ENCODE data around the gene PLEKHN1.

The PLEKHN1 gene

DNA sequence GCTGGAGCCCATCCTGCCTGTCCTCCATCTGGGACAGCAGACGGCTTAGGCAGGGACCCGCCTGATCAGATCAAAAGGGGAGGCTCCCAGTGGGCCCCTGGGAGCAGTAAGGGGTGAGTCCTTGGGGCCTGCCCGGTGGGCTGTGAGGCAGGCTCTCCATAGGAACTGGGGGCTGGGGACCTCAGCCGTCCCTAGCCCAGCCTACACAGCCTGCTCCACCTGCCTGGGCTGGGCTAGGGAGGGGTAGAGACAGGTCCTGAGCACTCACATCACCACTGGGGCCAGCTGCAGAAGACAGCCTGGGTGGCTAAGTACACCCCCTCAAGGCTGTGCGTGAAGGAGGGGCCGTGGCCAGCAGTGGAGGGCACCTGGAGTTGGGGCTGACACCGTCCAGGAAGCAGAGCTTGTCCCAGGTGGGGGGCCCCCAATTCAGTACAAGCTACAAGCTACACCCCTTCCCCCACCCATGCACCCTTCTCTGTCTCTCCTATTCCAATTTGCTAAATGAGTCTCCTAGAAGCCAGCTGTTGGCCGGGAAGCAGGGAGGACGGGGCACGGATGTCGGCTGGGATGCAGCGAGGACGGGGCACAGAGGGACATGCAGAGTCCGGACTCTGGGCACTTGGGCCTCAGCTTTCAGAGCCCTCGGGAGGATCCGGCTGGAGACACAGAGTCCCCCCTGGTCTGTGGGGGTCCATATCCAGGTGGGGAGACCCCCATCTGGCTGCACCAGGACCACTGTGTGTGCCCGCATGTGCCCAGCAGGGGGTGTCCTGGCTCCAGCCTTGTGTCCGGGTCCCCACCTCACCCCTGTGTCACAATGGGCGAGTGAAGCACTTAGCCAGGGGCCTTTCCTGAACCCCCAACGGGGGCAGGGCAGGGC is 48.8 kb downstream of the PLEKHN1 start (continued):
- TF ChIP-seq ZNF837 (tag by site-specific recombination; IDR thresholded peaks at IDR 0.05): no peak
- TF ChIP-seq, protein P1, sequence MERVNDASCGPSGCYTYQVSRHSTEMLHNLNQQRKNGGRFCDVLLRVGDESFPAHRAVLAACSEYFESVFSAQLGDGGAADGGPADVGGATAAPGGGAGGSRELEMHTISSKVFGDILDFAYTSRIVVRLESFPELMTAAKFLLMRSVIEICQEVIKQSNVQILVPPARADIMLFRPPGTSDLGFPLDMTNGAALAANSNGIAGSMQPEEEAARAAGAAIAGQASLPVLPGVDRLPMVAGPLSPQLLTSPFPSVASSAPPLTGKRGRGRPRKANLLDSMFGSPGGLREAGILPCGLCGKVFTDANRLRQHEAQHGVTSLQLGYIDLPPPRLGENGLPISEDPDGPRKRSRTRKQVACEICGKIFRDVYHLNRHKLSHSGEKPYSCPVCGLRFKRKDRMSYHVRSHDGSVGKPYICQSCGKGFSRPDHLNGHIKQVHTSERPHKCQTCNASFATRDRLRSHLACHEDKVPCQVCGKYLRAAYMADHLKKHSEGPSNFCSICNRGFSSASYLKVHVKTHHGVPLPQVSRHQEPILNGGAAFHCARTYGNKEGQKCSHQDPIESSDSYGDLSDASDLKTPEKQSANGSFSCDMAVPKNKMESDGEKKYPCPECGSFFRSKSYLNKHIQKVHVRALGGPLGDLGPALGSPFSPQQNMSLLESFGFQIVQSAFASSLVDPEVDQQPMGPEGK (tag by site-specific recombination; IDR thresholded peaks at IDR 0.05): peak; percentile 51; the same call in 1 of the 2 replicates
- no peak for TF ChIP-seq EGR2 (tag by site-specific recombination; IDR thresholded peaks at IDR 0.05; ENCODE audit: low read depth)
- TF ChIP-seq, protein P2, sequence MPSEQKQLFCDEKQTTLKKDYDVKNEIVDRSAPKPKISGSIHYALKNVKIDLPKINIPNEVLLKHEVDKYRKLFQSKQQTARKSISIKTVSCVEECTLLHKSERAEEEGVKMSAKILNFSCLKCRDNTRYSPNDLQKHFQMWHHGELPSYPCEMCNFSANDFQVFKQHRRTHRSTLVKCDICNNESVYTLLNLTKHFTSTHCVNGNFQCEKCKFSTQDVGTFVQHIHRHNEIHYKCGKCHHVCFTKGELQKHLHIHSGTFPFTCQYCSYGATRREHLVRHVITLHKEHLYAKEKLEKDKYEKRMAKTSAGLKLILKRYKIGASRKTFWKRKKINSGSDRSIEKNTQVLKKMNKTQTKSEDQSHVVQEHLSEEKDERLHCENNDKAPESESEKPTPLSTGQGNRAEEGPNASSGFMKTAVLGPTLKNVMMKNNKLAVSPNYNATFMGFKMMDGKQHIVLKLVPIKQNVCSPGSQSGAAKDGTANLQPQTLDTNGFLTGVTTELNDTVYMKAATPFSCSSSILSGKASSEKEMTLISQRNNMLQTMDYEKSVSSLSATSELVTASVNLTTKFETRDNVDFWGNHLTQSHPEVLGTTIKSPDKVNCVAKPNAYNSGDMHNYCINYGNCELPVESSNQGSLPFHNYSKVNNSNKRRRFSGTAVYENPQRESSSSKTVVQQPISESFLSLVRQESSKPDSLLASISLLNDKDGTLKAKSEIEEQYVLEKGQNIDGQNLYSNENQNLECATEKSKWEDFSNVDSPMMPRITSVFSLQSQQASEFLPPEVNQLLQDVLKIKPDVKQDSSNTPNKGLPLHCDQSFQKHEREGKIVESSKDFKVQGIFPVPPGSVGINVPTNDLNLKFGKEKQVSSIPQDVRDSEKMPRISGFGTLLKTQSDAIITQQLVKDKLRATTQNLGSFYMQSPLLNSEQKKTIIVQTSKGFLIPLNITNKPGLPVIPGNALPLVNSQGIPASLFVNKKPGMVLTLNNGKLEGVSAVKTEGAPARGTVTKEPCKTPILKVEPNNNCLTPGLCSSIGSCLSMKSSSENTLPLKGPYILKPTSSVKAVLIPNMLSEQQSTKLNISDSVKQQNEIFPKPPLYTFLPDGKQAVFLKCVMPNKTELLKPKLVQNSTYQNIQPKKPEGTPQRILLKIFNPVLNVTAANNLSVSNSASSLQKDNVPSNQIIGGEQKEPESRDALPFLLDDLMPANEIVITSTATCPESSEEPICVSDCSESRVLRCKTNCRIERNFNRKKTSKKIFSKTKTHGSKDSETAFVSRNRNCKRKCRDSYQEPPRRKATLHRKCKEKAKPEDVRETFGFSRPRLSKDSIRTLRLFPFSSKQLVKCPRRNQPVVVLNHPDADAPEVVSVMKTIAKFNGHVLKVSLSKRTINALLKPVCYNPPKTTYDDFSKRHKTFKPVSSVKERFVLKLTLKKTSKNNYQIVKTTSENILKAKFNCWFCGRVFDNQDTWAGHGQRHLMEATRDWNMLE (tag by site-specific recombination; conservative IDR thresholded peaks at IDR 0.05; ENCODE audit: low read depth): no peak
- no peak for TF ChIP-seq IKZF3 (tag by site-specific recombination; IDR thresholded peaks at IDR 0.05)
- TF ChIP-seq ZFP69B (tag by site-specific recombination; IDR thresholded peaks at IDR 0.05): peak; percentile 51; the same call in 1 of the 2 replicates
- TF ChIP-seq, protein P3, sequence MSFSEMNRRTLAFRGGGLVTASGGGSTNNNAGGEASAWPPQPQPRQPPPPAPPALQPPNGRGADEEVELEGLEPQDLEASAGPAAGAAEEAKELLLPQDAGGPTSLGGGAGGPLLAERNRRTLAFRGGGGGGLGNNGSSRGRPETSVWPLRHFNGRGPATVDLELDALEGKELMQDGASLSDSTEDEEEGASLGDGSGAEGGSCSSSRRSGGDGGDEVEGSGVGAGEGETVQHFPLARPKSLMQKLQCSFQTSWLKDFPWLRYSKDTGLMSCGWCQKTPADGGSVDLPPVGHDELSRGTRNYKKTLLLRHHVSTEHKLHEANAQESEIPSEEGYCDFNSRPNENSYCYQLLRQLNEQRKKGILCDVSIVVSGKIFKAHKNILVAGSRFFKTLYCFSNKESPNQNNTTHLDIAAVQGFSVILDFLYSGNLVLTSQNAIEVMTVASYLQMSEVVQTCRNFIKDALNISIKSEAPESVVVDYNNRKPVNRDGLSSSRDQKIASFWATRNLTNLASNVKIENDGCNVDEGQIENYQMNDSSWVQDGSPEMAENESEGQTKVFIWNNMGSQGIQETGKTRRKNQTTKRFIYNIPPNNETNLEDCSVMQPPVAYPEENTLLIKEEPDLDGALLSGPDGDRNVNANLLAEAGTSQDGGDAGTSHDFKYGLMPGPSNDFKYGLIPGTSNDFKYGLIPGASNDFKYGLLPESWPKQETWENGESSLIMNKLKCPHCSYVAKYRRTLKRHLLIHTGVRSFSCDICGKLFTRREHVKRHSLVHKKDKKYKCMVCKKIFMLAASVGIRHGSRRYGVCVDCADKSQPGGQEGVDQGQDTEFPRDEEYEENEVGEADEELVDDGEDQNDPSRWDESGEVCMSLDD (tag by site-specific recombination; IDR thresholded peaks at IDR 0.05): 0 out of 2 replicates have a peak, but pooled peaks have one; percentile 40
- no peak for TF ChIP-seq ZNF169 (tag by site-specific recombination; IDR thresholded peaks at IDR 0.05)
- no peak for TF ChIP-seq ZFHX2 (tag by site-specific recombination; conservative IDR thresholded peaks at IDR 0.05)
- no peak for TF ChIP-seq ZEB2 (tag by site-specific recombination; IDR thresholded peaks at IDR 0.05)
- TF ChIP-seq ZNF600 (tag by site-specific recombination; IDR thresholded peaks at IDR 0.05): peak; percentile 62
- no peak for TF ChIP-seq RBAK (tag by site-specific recombination; IDR thresholded peaks at IDR 0.05)
- 0 out of 2 replicates have a peak, but pooled peaks have one; percentile 21 for TF ChIP-seq ZBTB48 (tag by site-specific recombination; IDR thresholded peaks at IDR 0.05)
- TF ChIP-seq, protein P4, sequence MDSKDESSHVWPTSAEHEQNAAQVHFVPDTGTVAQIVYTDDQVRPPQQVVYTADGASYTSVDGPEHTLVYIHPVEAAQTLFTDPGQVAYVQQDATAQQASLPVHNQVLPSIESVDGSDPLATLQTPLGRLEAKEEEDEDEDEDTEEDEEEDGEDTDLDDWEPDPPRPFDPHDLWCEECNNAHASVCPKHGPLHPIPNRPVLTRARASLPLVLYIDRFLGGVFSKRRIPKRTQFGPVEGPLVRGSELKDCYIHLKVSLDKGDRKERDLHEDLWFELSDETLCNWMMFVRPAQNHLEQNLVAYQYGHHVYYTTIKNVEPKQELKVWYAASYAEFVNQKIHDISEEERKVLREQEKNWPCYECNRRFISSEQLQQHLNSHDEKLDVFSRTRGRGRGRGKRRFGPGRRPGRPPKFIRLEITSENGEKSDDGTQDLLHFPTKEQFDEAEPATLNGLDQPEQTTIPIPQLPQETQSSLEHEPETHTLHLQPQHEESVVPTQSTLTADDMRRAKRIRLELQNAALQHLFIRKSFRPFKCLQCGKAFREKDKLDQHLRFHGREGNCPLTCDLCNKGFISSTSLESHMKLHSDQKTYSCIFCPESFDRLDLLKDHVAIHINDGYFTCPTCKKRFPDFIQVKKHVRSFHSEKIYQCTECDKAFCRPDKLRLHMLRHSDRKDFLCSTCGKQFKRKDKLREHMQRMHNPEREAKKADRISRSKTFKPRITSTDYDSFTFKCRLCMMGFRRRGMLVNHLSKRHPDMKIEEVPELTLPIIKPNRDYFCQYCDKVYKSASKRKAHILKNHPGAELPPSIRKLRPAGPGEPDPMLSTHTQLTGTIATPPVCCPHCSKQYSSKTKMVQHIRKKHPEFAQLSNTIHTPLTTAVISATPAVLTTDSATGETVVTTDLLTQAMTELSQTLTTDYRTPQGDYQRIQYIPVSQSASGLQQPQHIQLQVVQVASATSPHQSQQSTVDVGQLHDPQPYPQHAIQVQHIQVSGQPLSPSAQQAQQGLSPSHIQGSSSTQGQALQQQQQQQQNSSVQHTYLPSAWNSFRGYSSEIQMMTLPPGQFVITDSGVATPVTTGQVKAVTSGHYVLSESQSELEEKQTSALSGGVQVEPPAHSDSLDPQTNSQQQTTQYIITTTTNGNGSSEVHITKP (tag by site-specific recombination; IDR thresholded peaks at IDR 0.05): peak; percentile 63
- TF ChIP-seq, protein P5, sequence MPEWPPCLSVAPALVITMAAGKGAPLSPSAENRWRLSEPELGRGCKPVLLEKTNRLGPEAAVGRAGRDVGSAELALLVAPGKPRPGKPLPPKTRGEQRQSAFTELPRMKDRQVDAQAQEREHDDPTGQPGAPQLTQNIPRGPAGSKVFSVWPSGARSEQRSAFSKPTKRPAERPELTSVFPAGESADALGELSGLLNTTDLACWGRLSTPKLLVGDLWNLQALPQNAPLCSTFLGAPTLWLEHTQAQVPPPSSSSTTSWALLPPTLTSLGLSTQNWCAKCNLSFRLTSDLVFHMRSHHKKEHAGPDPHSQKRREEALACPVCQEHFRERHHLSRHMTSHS (tag by site-specific recombination; IDR thresholded peaks at IDR 0.05): no peak
- TF ChIP-seq, protein P6, sequence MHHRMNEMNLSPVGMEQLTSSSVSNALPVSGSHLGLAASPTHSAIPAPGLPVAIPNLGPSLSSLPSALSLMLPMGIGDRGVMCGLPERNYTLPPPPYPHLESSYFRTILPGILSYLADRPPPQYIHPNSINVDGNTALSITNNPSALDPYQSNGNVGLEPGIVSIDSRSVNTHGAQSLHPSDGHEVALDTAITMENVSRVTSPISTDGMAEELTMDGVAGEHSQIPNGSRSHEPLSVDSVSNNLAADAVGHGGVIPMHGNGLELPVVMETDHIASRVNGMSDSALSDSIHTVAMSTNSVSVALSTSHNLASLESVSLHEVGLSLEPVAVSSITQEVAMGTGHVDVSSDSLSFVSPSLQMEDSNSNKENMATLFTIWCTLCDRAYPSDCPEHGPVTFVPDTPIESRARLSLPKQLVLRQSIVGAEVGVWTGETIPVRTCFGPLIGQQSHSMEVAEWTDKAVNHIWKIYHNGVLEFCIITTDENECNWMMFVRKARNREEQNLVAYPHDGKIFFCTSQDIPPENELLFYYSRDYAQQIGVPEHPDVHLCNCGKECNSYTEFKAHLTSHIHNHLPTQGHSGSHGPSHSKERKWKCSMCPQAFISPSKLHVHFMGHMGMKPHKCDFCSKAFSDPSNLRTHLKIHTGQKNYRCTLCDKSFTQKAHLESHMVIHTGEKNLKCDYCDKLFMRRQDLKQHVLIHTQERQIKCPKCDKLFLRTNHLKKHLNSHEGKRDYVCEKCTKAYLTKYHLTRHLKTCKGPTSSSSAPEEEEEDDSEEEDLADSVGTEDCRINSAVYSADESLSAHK (tag by site-specific recombination; IDR thresholded peaks at IDR 0.05): no peak
- no peak for TF ChIP-seq ZNF623 (tag by site-specific recombination; IDR thresholded peaks at IDR 0.05)
- no peak for TF ChIP-seq ZNF132 (tag by site-specific recombination; IDR thresholded peaks at IDR 0.05; ENCODE audit: borderline replicate concordance)
- TF ChIP-seq OSR2 (tag by site-specific recombination; IDR thresholded peaks at IDR 0.05): no peak
- TF ChIP-seq ZFP37 (tag by site-specific recombination; IDR thresholded peaks at IDR 0.05): no peak

Data from HEK293 (cell line).